H9 (cell line): ENCODE results near the gene PLA2G2C. TPM values are rescaled to one million over a fixed set of nuclear protein-coding genes. Genes with fewer than 3 reads are reported as not detected.

ENCODE experiments used
- DNase-seq: peaks from one replicate; pipeline ENCODE4 v3.0.0-alpha.2; 2017
- H2AFZ ChIP-seq: one replicate; pipeline ENCODE4 v1.6.1; 2013; ENCODE audit warnings: mild to moderate bottlenecking, low read length, control low read depth, moderate library complexity
- H2AK5ac ChIP-seq: 2 replicates; pipeline ENCODE4 v1.6.1; 2013; ENCODE audit warnings: low read length, control low read depth, mixed read lengths; ENCODE audit not compliant: insufficient read length
- H2BK120ac ChIP-seq: one replicate; pipeline ENCODE4 v1.6.1; 2013; ENCODE audit warnings: low read depth, mild to moderate bottlenecking, low read length, control low read depth, inconsistent platforms; ENCODE audit not compliant: poor library complexity, severe bottlenecking
- H2BK12ac ChIP-seq: 2 replicates; pipeline ENCODE4 v1.6.1; 2013; ENCODE audit warnings: low read length, control low read depth, mixed read lengths, low read depth; ENCODE audit not compliant: insufficient read length
- H2BK15ac ChIP-seq: 2 replicates; pipeline ENCODE4 v1.6.1; 2013; ENCODE audit warnings: low read depth, low read length, control low read depth
- H2BK20ac ChIP-seq: one replicate; pipeline ENCODE4 v1.6.1; 2013; ENCODE audit warnings: low read depth, mild to moderate bottlenecking, low read length, control low read depth, inconsistent platforms; ENCODE audit not compliant: poor library complexity, severe bottlenecking
- H2BK5ac ChIP-seq: 2 replicates; pipeline ENCODE4 v1.6.1; 2013; ENCODE audit warnings: low read length, control low read depth, mixed read lengths; ENCODE audit not compliant: insufficient read length
- H3K14ac ChIP-seq: 2 replicates; pipeline ENCODE4 v1.6.1; 2013; ENCODE audit warnings: low read length, control low read depth; ENCODE audit not compliant: insufficient read depth
- H3K18ac ChIP-seq: 2 replicates; pipeline ENCODE4 v1.6.1; 2013; ENCODE audit warnings: low read depth, mild to moderate bottlenecking, mixed read lengths, low read length, control low read depth; ENCODE audit not compliant: insufficient read length
- H3K23ac ChIP-seq: 2 replicates; pipeline ENCODE4 v1.6.1; 2013; ENCODE audit warnings: low read length, control low read depth, mixed read lengths, low read depth; ENCODE audit not compliant: insufficient read length
- H3K23me2 ChIP-seq: 2 replicates; pipeline ENCODE4 v1.6.1; 2013; ENCODE audit warnings: low read depth, mild to moderate bottlenecking, mixed read lengths, low read length, control low read depth; ENCODE audit not compliant: insufficient read length, poor library complexity, severe bottlenecking
- H3K27ac ChIP-seq: 2 replicates; pipeline ENCODE4 v1.5.1; 2013; ENCODE audit warnings: low read length, control low read depth, mixed read lengths, low read depth; ENCODE audit not compliant: insufficient read length
- H3K27me3 ChIP-seq: 2 replicates; pipeline ENCODE4 v1.6.1; 2013; ENCODE audit warnings: low read length, control low read depth, inconsistent platforms; ENCODE audit not compliant: insufficient read depth
- H3K4ac ChIP-seq: 2 replicates; pipeline ENCODE4 v1.6.1; 2013; ENCODE audit warnings: low read depth, mild to moderate bottlenecking, control low read depth, inconsistent platforms, low read length, moderate library complexity
- H3K4me1 ChIP-seq: 2 replicates; pipeline ENCODE4 v1.6.1; 2013; ENCODE audit warnings: low read length, control low read depth, inconsistent platforms; ENCODE audit not compliant: insufficient read depth
- H3K4me2 ChIP-seq: 2 replicates; pipeline ENCODE4 v1.6.1; 2013; ENCODE audit warnings: low read length, control low read depth, mixed read lengths; ENCODE audit not compliant: insufficient read length, insufficient read depth
- H3K56ac ChIP-seq: 2 replicates; pipeline ENCODE4 v1.6.1; 2013; ENCODE audit warnings: low read depth, mild to moderate bottlenecking, mixed read lengths, low read length, control low read depth; ENCODE audit not compliant: insufficient read length
- H3K79me1 ChIP-seq: 2 replicates; pipeline ENCODE4 v1.6.1; 2013; ENCODE audit warnings: low read depth, mild to moderate bottlenecking, moderate library complexity, low read length, control low read depth, inconsistent platforms; ENCODE audit not compliant: insufficient read depth, poor library complexity, severe bottlenecking
- H3K79me2 ChIP-seq: 2 replicates; pipeline ENCODE4 v1.6.1; 2013; ENCODE audit warnings: low read length, control low read depth, inconsistent platforms; ENCODE audit not compliant: insufficient read depth
- H3K9ac ChIP-seq: 2 replicates; pipeline ENCODE4 v1.6.1; 2013; ENCODE audit warnings: low read length, control low read depth, mixed read lengths; ENCODE audit not compliant: insufficient read length; ENCODE audit errors: extremely low read depth
- H3K9me3 ChIP-seq: one replicate; pipeline ENCODE4 v1.6.1; 2013; ENCODE audit warnings: low read depth, low read length, inconsistent platforms; ENCODE audit not compliant: control insufficient read depth
- H3T11ph ChIP-seq: one replicate; pipeline ENCODE4 v1.6.1; 2013; ENCODE audit warnings: mild to moderate bottlenecking, low read length, control low read depth, inconsistent platforms
- H4K20me1 ChIP-seq: one replicate; pipeline ENCODE4 v1.6.1; 2013; ENCODE audit not compliant: control insufficient read depth, insufficient read length, insufficient read depth
- H4K5ac ChIP-seq: 2 replicates; pipeline ENCODE4 v1.6.1; 2013; ENCODE audit warnings: low read depth, mild to moderate bottlenecking, mixed read lengths, low read length, control low read depth; ENCODE audit not compliant: insufficient read length
- H4K8ac ChIP-seq: replicated peaks from 2 replicates; pipeline ENCODE4 v1.6.1; 2013; ENCODE audit warnings: low read length, control low read depth, mixed read lengths, low read depth; ENCODE audit not compliant: insufficient read length
- H4K91ac ChIP-seq: 2 replicates; pipeline ENCODE4 v1.6.1; 2013; ENCODE audit warnings: low read depth, mild to moderate bottlenecking, moderate library complexity, mixed read lengths, low read length, control low read depth; ENCODE audit not compliant: insufficient read length
- H3K27ac Mint-ChIP-seq, 3 experiments: 2 replicates in 2 of 3; 3 replicates in 1 of 3; pipeline ENCODE4 v1.8.0; 2020 to 2021; ENCODE audit warnings: mixed read lengths in 3 of 3, mild to moderate bottlenecking in 1 of 3, moderate library complexity in 1 of 3
- H3K27me3 Mint-ChIP-seq: 2 replicates; pipeline ENCODE4 v1.8.0; 2021; ENCODE audit warnings: low read depth, mild to moderate bottlenecking, moderate library complexity, mixed read lengths
- H3K36me3 Mint-ChIP-seq, 3 experiments: 2 replicates in 2 of 3; 3 replicates in 1 of 3; pipeline ENCODE4 v1.8.0; 2020 to 2021; ENCODE audit warnings: low read depth in 3 of 3, mixed read lengths in 3 of 3; ENCODE audit not compliant: insufficient read depth in 1 of 3
- H3K4me1 Mint-ChIP-seq, 2 experiments: 2 replicates each; pipeline ENCODE4 v1.8.0; 2020; ENCODE audit warnings: mixed read lengths in 2 of 2
- H3K4me3 Mint-ChIP-seq, 2 experiments: 2 replicates in 1 of 2; 3 replicates in 1 of 2; pipeline ENCODE4 v1.8.0; 2020 to 2021; ENCODE audit warnings: mild to moderate bottlenecking in 2 of 2, mixed read lengths in 2 of 2, moderate library complexity in 1 of 2
- H3K9me3 Mint-ChIP-seq, 2 experiments: 2 replicates in 1 of 2; 3 replicates in 1 of 2; pipeline ENCODE4 v1.8.0; 2020; ENCODE audit warnings: mild to moderate bottlenecking in 2 of 2, mixed read lengths in 2 of 2, moderate library complexity in 1 of 2
- WGBS: extraction: QIAGEN DNeasy Blood & Tissue Kit; methylation state at CpG from one replicate; pipeline ENCODE4 v1.1.7; 2013; ENCODE audit warnings: missing lambda C conversion rate, low lambda C conversion rate, mixed read lengths; ENCODE audit not compliant: insufficient read length; ENCODE audit errors: extremely low coverage; 5-methylcytosine and 5-hydroxymethylcytosine counted together
- total RNA-seq: library from RNA; stranded (reverse); gene quantifications from 2 replicates; pipeline ENCODE4 v1.2.1, GENCODE V29; 2021
- TF ChIP-seq, protein P1 (sequence below): fragments of 200-600 bp; sonication (generic); conservative IDR thresholded peaks from 3 replicates; pipeline ENCODE4 v1.8.0; 2021; ENCODE audit warnings: antibody characterized with exemption, mild to moderate bottlenecking

Gene PLA2G2C
- total RNA-seq, 1 experiment from 2014 or later: not detected

DNA sequence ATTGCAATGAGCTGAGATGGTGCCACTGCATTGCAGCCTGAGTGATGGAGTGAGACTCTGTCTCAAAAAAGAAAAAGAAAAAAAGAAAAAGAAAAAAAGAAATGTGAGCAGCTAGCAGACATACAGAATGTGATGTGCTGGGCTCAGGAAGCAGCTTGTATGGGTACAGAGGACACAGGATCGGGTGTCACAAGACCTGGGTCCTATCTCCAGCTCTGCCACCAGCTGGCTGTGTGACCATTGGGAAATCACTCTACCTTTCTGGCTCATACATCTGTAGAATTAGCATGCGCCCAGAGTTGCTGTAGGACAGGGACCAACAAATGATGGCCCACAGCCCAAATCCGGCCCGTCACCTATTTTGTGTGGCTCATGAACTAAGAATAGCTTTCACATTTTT is 3.3 kb upstream of the PLA2G2C start:
- no peaks in the 10 kb centered on the region; a peak in 1 of 7 replicates for H3K36me3 Mint-ChIP-seq
- peaks cover 6% of the 10 kb centered on the region for H3K23me2 ChIP-seq

More for the DNA sequence above, 3.3 kb upstream of the PLA2G2C start:
- no peak for DNase-seq
- Histone ChIP-seq H3K79me2 (no peaks in the 10 kb centered on the region), H3K18ac (no peak overlapping the region), H2BK5ac (no peak overlapping the region), H3K14ac (no peak overlapping the region), H2AFZ (no peak overlapping the region), H3K4me1 (0 out of 2 replicates have a peak, but pooled peaks cover 3% of the 10 kb centered on the region), H2BK120ac (no peak overlapping the region), H2AK5ac (no peak overlapping the region), H3K4ac (no peak overlapping the region), H2BK20ac (no peak overlapping the region), H3K4me2 (no peak overlapping the region), H3K27me3 (no peaks in the 10 kb centered on the region; the same call in 1 of the 2 replicates), H4K91ac (no peak overlapping the region), H3K27ac (no peak overlapping the region), H3K23ac (no peak overlapping the region), H4K5ac (no peak overlapping the region), H3K9ac (no peak overlapping the region), H2BK12ac (no peak overlapping the region), H4K8ac (no peak overlapping the region), H3K56ac (no peak overlapping the region), H2BK15ac (no peak overlapping the region), H3K79me1 (no peaks in the 10 kb centered on the region), H3T11ph (no peak overlapping the region), H4K20me1 (no peaks in the 10 kb centered on the region), H3K9me3 (no peaks in the 10 kb centered on the region)
- Mint-ChIP-seq H3K27me3 (peaks cover 75% of the 10 kb centered on the region), H3K27ac (no peak overlapping the region), H3K9me3 (peaks cover 0 to 3% of the 10 kb centered on the region in 2 experiments; a peak in 3 of 5 replicates), H3K4me1 (peaks cover 25 to 26% of the 10 kb centered on the region in 2 experiments), H3K4me3 (no peak overlapping the region)
- no CpG with 5 or more reads among the region's 4 CpGs for WGBS
- TF ChIP-seq, protein P1, sequence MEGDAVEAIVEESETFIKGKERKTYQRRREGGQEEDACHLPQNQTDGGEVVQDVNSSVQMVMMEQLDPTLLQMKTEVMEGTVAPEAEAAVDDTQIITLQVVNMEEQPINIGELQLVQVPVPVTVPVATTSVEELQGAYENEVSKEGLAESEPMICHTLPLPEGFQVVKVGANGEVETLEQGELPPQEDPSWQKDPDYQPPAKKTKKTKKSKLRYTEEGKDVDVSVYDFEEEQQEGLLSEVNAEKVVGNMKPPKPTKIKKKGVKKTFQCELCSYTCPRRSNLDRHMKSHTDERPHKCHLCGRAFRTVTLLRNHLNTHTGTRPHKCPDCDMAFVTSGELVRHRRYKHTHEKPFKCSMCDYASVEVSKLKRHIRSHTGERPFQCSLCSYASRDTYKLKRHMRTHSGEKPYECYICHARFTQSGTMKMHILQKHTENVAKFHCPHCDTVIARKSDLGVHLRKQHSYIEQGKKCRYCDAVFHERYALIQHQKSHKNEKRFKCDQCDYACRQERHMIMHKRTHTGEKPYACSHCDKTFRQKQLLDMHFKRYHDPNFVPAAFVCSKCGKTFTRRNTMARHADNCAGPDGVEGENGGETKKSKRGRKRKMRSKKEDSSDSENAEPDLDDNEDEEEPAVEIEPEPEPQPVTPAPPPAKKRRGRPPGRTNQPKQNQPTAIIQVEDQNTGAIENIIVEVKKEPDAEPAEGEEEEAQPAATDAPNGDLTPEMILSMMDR: no peak
